Measurements from ENCODE around the gene EHMT1.

Gene EHMT1

DNA sequence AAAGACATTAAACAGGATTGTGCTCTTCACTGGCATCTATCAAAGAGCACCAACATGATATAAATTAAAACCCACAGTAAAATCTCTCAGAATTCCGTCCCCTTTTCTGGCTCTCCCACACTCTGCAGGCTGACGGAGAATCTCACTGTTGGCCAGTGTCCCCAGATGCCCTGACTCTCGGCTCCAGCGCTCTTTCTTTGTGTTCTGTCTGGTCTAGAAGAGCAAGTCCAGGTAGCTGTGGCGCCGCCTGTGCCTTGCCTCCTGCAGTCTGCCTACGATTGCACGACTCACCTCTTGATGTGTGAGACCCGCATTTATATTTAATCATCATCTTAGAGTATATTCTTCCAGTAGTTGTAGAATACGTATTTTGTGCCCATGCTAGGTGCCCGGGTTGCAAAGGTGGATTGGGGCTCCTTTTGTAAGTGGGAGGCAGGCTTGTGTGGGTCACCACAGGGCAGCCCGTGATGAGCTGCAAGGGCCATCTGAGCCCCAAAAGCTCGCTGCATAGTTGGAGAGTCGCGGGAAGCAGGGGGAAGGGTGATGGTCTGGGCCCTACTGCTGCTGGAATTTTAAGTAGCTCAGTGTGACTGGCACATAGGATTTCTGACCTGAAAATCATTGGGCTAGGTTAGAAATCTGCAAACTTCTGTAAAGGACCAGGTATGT, 55.6 kb downstream of the EHMT1 start:
- no peak for DNase-seq

DNA sequence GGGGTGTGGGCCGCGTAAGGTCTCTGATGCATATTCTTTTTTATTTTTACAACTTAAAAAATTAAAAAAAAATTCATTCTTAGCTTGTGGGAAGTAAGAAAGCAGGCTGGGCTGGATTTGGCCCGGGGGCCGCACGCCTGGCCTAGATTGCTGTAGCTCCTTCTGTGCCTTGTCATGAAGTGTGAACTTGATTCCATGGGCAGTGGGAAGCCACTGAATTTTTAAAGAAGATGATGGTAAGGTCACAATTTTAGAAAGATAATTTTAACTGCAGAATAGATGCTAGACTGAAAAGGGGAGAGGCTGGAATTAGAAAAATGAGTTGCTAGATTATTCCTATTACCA, 56.1 kb downstream of the EHMT1 start:
- DNase-seq, result no peak

DNA sequence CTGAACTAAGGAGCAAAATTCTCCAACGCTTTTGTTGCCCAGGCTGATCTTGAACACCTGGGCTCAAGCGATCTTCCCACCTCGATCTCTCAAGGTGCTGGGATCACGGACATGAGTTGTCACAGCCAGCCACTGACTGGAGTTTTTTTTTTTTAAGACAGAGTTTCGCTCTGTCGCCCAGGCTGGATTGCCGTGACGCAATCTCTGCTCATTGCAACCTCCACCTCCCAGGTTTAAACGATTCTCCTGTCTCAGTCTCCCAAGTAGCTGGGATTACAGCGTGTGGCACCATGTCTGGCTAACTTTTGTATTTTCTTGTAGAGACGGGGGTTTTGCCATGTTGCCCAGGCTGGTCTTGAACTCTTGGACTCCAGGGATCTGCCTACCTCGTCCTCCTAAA, 58.2 kb downstream of the EHMT1 start:
- DNase-seq, result no peak

DNA sequence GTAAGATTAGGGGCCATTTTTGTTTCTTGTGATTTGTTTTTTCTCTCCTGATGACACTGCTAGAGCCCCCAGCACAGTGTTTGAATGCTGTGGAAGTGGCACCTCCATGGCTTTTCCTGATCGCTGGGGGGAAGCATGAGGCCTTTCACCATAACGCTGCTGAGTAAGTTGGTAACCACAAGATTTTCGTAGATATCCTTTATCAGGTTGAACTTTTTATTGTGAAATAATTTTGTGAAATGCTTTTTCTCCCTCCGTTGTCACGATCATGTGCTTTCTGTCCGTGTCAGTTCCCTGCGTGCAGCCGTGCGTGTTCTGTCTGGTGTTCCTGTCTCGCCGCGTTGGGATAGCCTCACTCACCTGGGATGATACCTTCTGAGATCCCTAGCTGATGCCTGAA, 59.4 kb downstream of the EHMT1 start:
- no peak for DNase-seq

DNA sequence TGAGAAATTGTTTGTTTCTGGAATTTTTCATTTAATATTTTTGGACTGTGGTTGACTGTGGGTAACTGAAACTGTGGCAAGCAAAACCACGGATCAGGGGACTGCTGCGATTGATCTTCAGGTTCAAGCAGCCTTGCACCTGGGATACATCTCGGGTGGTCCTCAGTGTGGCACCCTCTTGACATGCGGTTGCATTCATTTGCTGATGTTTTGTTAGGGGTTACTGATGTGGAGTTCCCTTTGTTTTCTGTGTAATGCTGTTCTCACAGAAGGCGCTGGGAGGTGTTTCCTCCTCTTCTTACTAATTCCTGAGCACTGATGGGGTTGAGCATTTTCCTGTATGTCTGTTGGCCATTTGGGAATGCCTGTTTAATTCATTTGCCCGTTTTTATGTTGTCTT, 60.4 kb downstream of the EHMT1 start:
- no peak for DNase-seq

DNA sequence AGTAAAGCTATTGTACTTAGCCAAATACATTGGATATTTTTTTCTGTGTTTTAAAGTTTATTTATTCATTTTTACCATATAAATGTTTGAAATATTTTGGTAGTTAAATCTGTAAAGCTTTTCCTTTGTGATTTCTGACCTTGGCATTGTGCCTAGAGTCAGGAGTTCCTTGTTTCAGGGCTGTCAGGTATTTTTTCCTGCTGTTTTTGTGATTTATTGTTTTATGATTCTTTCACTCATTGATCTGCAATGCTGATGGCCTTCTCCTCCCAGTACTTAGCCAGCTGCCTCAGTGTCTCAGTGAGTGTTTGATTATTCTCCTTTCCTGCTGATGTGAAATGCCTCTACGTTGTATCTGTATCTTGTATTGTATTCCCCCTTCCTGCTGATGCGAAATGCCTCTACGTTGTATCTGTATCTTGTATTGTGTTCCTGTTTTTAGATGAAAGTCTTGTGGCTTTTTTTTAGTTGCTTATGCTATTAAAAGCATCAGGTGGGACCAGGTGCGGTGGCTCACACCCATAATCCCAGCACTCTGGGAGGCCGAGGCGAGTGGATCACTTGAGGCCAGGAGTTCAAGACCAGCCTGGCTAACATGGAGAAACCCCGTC, 61.0 kb downstream of the EHMT1 start:
- no peak for DNase-seq

DNA sequence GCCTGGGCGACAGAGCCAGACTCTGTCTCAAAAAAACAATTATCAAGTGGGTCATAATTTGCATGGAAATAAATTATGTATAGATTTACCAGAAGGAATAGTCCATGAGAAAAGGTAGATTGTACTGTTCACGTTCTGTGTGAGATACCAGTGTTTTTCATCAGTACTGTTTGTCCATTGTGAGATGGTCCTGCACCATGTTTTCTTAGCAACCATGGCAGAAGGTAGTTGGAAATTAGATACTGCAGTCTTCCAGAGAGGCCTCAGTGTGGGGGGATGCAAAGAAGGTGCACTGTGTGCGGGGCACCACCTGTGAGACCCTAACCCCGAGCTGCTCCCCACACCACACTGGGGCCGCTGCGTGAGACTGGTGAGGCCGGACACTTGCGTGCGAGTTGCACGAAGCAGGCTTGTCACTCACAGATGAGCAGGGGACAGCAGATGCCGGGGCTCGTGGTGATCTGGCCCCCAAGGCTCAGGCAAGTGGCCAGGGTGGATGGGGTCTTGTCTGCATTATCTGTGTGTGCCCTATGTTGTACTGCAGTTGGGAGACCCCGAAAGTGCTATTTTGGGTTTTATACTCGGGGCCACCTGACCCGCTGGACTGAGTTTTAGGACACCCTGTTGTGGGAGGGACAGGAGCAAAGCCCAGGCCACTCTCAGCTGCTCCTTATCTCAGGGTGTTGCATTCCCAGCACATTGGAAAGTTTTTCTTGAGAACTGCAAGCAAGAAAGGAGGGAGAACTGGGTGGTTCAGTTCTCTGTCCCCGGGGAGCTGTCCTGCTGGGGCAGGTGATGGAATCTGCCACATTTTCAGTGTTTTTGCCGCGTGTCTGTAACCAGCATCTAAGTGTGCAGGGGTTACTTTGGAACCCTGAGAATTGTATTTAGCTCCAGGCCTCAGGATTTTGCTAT, 61.9 kb downstream of the EHMT1 start:
- DNase-seq, result no peak

DNA sequence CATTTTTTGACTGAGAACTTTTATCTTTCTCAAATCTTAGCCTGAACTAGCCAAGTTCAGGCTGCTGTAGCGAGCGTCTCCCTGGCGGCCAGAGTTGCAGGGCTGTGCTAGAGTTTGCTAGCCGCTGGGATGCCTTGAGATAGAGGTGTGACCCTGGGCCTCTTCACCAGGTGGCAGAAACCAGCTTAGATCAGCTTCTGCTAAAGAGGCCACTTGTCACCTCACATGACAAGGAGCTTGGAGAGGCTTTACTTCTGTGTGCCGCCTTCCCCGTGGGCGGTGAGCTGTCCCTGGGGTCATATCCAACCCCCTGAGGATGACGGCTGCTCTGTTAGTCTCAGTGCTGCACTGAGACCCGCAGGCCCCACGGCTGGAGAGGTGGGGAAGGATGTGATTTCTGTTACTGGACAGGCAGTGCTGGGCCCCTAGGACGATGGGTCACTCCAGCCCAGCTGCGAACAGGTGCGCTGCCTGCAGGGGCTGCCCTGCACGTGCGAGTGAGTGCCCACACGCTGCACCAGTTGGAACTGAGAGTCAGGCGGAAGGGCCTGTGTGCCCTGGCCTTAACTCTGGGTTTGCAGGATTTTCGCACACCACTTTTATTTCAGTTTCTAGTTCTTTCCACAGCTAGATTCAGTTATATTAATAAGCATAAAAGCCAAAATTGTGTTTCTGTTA, 63.8 kb downstream of the EHMT1 start:
- no peak for DNase-seq

DNA sequence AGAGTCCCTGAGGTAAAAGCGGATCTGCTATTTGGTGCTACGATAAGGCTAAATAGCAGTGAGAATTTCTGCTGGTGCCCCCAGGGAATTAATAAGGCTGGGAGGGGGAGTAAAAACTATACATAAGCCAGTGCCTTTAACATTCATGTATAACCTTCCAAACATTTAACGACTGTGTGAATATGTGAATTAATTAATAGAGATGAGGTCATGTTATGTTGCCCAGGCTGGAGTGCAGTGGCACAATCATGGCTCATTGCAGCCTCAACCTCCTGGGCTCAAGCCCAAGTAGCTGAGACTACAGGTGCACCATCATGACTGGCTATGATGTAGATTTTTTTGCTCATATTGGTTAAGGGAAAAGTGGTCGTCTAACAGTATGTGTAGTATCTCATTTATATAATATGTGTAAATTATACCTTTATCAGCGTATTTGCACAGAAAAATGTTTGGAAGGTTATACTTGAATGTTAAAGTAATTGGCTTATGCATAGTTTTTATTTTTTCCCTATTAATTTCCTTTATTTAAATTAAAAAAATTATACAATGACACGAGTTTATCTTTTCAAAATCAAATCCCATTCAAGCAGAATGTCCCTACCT, 64.6 kb downstream of the EHMT1 start:
- DNase-seq, result no peak

DNA sequence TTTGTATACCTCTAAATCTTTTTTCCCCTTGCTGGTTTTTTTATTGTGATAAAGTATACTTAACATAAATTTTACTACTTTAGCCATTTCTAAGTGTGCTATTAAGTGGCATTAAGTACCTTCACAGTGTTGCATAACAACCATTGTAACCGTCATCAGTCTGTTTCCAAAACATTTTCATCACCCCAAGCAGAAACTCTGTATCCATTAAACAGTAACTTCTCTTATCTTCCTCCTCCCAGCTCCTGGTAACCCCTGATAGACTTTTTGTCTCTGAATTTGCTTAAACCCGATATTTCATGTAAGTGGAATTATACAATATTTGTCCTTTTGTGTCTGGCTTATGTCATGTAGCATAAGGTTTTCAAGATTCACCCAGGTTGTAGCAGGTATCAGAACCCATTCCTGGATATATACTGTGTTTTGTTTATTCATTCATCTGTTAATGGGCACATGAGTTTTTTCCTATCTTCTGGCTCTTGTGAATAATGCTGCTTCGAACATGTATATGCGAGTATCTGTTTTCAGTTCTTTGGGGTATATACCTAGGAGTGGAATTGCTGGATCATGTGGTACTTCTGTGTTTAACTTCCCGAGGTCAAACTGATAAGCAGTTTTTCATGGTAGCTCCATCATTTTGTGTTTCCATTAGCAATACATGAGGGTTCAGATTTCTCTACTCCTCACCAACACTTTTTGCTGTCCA, 66.4 kb downstream of the EHMT1 start:
- DNase-seq, result no peak

DNA sequence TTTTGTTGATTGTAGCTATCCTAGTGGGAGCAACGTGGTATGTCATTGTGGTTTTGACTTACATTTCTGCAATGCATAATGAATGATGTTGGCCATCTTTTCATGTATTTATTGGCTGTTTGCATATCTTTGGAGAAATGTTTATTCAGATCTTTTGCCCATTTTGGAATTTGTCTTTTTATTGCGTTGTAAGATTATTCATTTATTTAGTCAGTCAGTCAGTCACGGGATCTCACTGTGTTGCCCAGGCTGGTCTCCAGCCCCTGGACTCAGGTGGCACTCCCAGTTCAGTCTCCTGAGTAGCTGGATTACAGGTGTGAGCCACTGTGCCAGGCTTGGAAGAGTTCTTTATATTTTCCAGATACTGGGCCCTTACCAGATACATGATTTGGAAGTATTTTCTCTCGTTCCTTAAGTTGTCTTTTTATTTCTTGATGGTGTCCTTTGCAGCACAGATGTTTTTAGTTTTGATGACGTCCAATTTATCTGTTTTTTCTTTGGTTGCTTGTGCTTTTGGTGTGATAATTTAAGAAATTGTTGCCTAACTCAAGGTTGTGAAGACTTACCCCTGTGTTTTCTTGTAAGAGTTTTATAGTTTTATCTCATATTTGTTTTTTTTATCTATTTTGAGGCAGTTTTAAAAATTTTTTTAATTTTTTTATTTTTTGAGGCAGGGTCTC, 67.1 kb downstream of the EHMT1 start:
- DNase-seq, result no peak

DNA sequence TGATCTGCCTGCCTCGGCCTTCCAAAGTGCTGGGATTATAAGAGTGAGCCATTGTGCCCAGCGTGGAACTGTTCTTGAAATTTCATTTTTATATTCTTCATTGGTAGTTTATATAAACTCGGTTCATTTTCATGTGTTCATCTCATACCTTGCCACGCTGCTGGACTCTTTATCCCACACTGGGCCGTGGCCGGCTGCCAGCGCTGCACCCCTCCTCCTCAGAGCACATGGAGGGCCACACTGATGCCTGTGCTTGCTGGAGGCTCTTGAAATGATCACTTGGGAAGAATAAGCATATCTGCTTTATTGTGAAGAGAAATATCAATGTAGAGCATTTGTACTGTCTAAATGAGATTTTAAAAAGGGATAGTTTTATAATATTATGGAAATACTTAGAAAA, 69.5 kb downstream of the EHMT1 start:
- DNase-seq, result no peak

DNA sequence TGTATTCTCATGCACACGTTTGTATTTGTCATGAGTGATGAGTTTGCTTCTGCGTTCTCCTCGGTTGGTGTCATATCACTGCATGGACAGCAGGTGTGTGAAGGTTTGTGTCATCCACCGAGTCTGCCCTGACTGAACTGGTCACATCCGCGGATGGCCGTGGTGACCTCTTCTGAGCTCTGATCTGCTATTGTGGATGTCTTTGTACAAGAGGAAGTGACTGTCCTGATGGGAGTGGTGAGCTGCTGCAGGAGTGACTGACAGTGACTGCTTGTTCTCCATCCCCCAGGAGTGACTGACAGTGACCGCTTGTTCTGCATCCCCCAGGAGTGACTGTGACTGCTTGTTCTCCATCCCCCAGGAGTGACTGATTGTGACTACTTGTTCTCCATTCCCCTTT, 69.9 kb downstream of the EHMT1 start:
- DNase-seq, result no peak

DNA sequence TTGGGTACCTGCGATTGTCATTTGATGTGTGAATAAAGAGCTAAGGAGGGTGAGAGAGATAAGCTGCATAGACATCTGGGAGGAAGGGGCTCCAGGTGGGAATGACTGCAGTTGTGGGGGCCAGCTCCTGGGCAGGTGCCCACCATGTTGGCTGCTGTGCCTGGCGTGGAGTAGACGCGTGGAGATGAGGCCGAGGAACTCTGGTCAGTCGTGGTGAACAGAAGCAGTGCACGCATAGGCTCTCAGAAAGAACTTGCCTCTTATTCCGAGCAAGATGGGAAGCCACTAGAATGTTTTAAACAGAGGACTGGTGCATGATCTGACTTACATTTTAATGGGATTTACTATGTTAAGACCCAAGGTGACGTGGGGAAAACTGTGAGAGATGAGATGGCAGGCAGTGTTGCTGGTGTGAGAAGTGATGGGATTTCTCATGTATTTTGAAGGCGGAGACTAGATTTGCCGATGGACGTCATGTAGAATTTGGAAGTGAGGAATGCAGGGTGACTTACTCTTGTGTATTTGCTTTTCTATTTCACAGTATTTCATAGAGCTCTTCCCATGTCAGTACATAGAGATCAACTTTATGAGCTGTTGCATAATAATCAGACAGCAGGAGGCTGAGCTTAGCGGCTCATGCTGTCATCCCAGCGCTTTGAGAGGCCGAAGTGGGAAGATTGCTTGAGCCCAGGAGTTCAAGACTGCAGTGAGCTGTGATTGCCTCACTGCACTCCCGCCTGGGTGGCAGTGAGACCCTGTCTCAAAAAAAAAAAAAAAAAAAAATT, 71.1 kb downstream of the EHMT1 start:
- no peak for DNase-seq

DNA sequence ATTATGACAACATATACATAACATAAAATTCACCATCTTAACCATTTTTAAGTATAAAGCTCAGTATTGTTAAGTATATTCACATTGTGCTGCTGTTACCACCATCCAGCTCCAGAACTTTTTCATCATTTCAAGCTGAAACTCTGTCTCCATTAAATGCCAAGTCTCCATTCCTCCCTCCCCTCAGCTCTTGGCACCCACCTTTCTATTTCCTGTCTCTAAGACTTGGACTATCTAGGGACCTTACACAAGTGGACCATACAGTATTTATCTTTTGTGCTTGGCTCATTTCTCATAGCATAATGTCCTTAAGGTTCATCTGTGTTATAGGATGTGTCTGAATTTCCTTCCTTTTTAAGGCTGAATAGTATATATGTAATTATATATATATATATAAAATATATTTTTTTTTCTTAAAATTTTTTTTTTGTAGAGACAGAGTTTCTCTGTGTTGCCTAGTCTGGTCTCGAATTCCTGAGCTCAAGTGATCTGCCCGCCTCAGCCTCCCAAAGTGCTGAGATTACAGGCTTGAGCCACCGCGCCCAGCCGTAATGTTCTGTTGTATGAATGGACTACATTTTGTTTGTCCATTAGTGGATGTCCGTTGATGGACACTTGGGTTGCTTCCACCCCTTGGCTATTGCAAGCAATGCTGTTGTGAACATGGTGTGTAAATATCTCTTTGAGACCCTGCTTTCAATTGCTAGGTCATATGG, 72.3 kb downstream of the EHMT1 start:
- no peak for DNase-seq

DNA sequence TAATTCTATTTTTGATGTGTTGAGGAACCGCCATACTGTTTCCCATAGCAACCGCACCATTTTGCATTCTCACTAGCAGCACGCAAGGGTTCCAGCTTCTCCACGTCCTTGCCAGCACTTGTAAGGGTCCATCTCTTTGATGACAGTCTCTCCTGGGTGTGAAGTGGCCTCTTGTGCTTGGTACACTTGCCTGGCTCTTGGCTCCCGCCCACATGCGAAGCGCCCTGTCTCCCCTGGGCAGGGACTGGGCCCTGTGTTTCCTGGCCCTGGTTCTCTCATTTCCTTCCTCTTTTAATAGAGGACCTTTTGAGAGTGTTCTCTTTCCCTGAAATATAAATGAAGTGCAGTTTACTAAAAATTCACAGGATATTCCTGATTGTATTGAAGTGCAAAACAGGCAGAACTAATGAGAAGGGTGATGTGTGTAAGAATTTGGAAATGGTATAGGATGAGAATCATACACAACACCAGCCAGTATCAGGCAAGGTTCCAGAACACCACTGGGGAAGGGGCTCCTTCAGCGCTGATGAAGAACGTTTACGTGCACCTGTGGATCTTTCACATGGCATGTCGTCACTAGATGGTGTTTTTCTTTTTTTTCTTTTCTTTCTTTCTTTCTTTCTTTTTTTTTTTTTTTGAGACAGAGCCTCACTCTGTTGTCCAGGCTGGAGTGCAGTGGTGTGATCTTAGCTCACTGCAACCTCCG, 73.0 kb downstream of the EHMT1 start:
- DNase-seq, result no peak

DNA sequence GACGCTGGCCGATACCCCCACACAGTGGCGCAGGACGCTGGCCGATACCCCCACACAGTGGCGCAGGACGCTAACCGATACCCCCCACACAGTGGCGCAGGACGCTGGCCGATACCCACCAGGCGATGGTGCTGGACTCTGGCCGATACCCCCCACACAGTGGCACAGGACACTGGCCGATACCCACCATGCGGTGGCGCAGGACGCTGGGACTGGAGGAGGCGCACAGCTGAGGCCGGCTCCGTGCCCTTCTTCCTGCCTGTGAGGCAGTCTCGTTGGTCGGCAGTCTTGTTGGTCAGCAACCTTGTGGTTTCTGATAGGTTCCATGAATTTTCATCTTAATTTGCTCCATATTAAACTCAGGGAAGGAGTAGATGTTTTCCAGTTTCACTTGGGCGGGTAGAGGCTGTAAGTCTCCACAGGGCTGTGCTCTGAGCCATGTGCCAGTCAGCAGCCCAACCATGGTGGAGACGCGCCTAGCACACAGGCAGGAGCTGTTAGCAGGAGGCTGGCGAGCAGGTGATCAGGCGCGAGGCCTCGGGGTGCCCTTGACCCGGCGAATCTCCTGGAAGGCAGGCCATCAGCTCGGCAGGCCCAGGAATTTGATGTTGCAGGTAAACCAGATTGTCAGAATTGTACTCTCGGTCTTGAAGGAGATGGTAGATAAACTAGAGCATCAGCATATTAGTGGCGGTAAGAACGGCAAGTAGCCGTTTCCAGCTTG, 75.6 kb downstream of the EHMT1 start:
- DNase-seq, result no peak

DNA sequence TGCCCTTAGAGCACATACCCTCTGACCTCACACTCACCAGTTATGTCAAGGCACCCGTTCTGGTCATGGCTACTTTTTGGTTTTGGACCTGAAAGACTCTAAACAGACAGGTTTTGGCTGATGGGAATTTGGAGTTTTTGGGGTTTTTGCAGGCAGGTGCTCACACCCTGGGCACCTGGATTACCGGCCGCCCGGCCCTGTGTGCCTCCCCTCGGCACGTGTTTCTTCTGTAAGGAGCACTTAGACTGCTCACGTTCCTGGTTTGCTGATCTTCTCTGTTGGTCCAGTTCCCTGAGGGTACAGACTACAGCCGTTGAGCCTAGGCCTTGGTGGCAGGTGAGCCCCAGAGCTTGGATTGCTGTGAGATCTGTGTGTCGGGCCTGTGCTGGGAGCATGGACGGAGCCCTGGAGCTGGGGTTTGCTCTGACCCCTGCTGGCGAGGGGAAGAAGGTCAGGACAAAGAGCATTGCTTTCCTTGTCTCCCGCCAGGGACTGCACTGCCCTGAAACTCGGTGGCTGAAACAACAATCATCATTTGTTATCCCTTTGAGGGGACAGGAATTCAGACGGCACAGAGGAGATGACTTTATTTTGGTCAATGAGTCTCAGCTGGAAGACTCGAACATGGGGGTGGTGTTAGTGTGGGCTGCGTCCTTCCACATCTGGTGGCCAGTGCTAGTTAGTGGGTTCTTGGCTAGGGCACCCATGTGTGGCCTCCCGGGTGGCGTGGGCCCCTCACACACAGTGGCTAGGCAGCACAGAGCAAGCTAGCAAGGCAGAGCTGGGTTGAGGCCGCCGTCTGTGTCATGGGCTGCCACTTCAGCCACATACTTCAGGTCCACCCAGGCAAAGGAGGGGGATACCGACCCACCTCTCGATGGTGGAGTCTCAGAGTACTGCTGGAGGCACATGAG, 76.4 kb downstream of the EHMT1 start:
- DNase-seq, result no peak

Data from NK-92 treated with Interleukin-12 subunit alpha and Interleukin-12 subunit beta, amount 100 ng/mL, for 24 hours (cell line).